Body of pancreas (tissue), 4 donors: ENCODE measurements around the gene ASXL3. TPM values are rescaled to one million over a fixed set of nuclear protein-coding genes. Genes with fewer than 3 reads are reported as not detected.

Source experiments
- ATAC-seq: fragments of 150-250 bp; one replicate; pipeline ENCODE4 v1.9.1; 2016
- DNase-seq, 4 donors: peaks; one replicate each; pipeline ENCODE4 v3.0.0-alpha.2; 2019
- H3K27ac ChIP-seq, 4 donors: fragments of 200-600 bp; sonication (generic); 1 replicate in 3 of 4; 2 replicates in 1 of 4; pipeline versions ENCODE4 v1.5.1 to v1.6.1; 2016 to 2019; ENCODE audit warnings: mild to moderate bottlenecking in 1 of 4, mixed read lengths in 1 of 4, moderate library complexity in 1 of 4
- H3K27me3 ChIP-seq, 2 donors: fragments of 200-600 bp; sonication (generic); one replicate each; pipeline ENCODE4 v1.6.0; 2016; ENCODE audit warnings: mild to moderate bottlenecking in 1 of 2
- H3K36me3 ChIP-seq, 2 donors: fragments of 200-600 bp; sonication (generic); replicated peaks in 1 of 2; 2 replicates each; pipeline ENCODE4 v1.5.1; 2016; ENCODE audit warnings: low read depth in 2 of 2; ENCODE audit not compliant: insufficient read depth in 1 of 2
- H3K4me1 ChIP-seq: fragments of 200-600 bp; sonication (generic); one replicate; pipeline ENCODE4 v1.6.0; 2016
- H3K4me3 ChIP-seq, 2 donors: fragments of 200-600 bp; sonication (generic); 1 replicate in 1 of 2; 2 replicates in 1 of 2; pipeline ENCODE4 v1.5.1; 2016 to 2019
- H3K9me3 ChIP-seq, 3 donors: fragments of 200-600 bp; sonication (generic); 1 replicate in 2 of 3; 2 replicates in 1 of 3; pipeline ENCODE4 v1.5.1; 2016
- POLR2A ChIP-seq, 3 donors: fragments of 450-650 bp; IDR thresholded peaks; one replicate each; pipeline ENCODE4 v1.6.1; 2016; ENCODE audit warnings: antibody characterized with exemption in 3 of 3, mild to moderate bottlenecking in 2 of 3
- WGBS, 2 donors: methylation state at CpG; one replicate each; pipeline ENCODE4 v1.1.5; 2017; 5-methylcytosine and 5-hydroxymethylcytosine counted together
- intact Hi-C: fragments of 100-400 bp; cut with DNase I; formaldehyde crosslinking; loops from one replicate; pipeline ENCODE4 v1.15.1; 2023
- total RNA-seq, 2 donors: library from RNA; depleted of rRNA; stranded (reverse); fragments of >200 nt; gene quantifications; one replicate each; pipeline ENCODE4 v1.1.0, GENCODE V29; 2016
- TF ChIP-seq, protein P1 (sequence below), 7 experiments: fragments of 450-650 bp in 4 of 7; fragments of 200-600 bp in 3 of 7; sonication (generic) in 3 of 7; IDR thresholded peaks; one replicate each; pipeline ENCODE4 v1.5.1; 2016 to 2019; ENCODE audit warnings: antibody characterized with exemption in 7 of 7

The ASXL3 gene
- total RNA-seq, 2 donors from 2014 or later, result 1.3 to 3.6 TPM

DNA sequence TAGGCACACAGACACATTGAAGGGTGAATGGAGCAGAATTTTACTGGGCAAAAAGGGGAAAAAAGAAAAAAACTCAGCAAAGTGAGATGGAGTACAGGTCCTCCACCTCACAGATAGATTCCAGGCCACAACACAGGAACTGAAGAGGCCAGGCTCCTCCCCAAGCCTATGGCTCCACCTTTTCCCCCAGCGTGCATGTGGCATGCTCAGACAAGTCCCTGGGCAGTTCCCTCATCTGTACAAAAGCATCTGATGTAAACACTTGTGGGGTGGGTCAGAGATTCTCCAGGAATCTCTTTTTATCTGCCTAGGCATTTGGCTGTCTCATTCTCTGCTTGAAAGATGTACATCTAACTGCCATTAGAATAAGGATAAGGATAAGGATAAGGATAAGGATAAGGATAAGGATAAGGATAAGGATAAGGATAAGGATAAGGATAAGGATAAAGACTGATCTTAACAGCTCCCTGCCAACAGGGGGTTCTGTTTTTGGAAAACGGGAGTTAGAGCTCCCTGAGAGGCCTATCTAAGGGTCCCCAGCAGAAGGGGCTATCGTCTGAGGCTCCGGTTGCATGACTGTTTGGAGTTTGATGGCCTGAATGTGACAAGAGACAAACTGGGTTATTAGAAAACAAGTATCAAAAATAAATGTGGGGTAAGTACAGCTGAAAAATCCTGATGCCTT, 17.2 kb upstream of the ASXL3 start:
- 82 to 85% methylated on average over 4 of the region's 4 CpGs for WGBS, 2 donors
- no peak for ATAC-seq
- Histone ChIP-seq H3K27me3 (no peaks in the 10 kb centered on the region), H3K27ac (no peak overlapping the region), H3K36me3 (no peaks in the 10 kb centered on the region), H3K4me1 (peaks cover 13% of the 10 kb centered on the region), H3K9me3 (no peaks in the 10 kb centered on the region), H3K4me3 (no peak overlapping the region)
- TF ChIP-seq, protein P1, sequence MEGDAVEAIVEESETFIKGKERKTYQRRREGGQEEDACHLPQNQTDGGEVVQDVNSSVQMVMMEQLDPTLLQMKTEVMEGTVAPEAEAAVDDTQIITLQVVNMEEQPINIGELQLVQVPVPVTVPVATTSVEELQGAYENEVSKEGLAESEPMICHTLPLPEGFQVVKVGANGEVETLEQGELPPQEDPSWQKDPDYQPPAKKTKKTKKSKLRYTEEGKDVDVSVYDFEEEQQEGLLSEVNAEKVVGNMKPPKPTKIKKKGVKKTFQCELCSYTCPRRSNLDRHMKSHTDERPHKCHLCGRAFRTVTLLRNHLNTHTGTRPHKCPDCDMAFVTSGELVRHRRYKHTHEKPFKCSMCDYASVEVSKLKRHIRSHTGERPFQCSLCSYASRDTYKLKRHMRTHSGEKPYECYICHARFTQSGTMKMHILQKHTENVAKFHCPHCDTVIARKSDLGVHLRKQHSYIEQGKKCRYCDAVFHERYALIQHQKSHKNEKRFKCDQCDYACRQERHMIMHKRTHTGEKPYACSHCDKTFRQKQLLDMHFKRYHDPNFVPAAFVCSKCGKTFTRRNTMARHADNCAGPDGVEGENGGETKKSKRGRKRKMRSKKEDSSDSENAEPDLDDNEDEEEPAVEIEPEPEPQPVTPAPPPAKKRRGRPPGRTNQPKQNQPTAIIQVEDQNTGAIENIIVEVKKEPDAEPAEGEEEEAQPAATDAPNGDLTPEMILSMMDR (IDR thresholded peaks at IDR 0.05), result no peak
- no peak for TF ChIP-seq POLR2A (IDR thresholded peaks at IDR 0.05)
- no peak for DNase-seq
- intact Hi-C loops, result no loop called here

DNA sequence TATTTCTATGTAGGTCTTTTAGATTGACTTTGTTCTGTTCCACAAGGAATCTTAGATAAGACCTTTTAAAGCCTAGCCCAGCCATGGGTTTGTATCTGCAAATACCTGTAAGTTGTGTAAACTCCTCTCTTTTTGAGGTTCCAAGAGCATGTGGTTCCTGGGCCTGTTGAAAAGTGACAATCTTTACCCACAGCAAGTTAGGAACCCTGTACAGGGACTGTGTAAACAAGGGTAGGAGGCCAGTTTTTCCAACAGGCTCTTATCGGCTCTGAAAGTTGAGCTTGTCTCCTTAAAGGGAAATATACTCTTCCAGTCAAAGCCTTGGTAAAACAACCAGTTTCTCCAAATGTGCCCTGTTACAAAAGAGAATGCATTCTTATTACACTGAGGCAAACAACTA, 15.3 kb upstream of the ASXL3 start:
- WGBS, 2 donors, result 0 to 23% methylated on average over 1 of the region's 1 CpG
- peak in 2 of 4 donors; percentile 8 to 11 for DNase-seq
- no peaks in the 10 kb centered on the region for H3K27me3 ChIP-seq
- H3K36me3 ChIP-seq, result no peaks in the 10 kb centered on the region
- H3K9me3 ChIP-seq, result no peaks in the 10 kb centered on the region
- intact Hi-C loops, result no loop called here
- H3K27ac ChIP-seq, result no peak overlapping the region
- no peak overlapping the region for H3K4me3 ChIP-seq
- no peak for TF ChIP-seq POLR2A (IDR thresholded peaks at IDR 0.05)
- TF ChIP-seq, protein P1 (IDR thresholded peaks at IDR 0.05), result no peak
- H3K4me1 ChIP-seq, result peaks cover 13% of the 10 kb centered on the region
- peak; percentile 35 for ATAC-seq

DNA sequence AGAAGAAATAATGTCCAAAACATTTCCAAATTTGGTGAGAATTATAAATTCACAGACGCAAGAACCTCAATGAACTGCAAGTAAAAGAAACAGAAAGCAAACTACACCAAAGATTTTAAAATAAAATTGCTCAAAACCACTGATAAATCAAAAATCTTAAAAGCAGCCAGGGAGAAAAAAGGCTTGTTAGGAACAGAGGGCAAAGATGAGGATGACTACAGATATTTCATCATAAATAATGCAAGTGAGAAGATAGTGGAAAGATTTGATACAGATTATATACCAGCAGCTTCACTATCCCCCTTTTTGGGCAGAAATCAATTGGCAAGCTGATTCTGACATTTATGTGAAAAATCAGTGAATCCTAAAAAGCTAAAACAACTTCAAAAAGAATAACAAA, 10.3 kb upstream of the ASXL3 start:
- Histone ChIP-seq H3K27me3 (no peaks in the 10 kb centered on the region), H3K4me1 (peaks cover 4% of the 10 kb centered on the region), H3K36me3 (no peaks in the 10 kb centered on the region), H3K27ac (no peak overlapping the region), H3K9me3 (no peaks in the 10 kb centered on the region), H3K4me3 (no peak overlapping the region)
- 96 to 98% methylated on average over 1 of the region's 1 CpG for WGBS, 2 donors
- DNase-seq (no peak), ATAC-seq (no peak)
- no peak for TF ChIP-seq POLR2A (IDR thresholded peaks at IDR 0.05)
- TF ChIP-seq, protein P1 (IDR thresholded peaks at IDR 0.05), result no peak
- intact Hi-C loops, result no loop called here

- no peak for TF ChIP-seq POLR2A (IDR thresholded peaks at IDR 0.05)
- TF ChIP-seq, protein P1 (IDR thresholded peaks at IDR 0.05), result no peak
- intact Hi-C loops, result no loop called here
- no peak overlapping the region for H3K4me3 ChIP-seq
- peaks cover under 1% of the 10 kb centered on the region for H3K4me1 ChIP-seq
- ATAC-seq, result no peak
- 90 to 91% methylated on average over 4 of the region's 4 CpGs for WGBS, 2 donors
- H3K36me3 ChIP-seq, result no peaks in the 10 kb centered on the region
- H3K27ac ChIP-seq, result no peak overlapping the region
- no peaks in the 10 kb centered on the region for H3K27me3 ChIP-seq
- H3K9me3 ChIP-seq, result no peaks in the 10 kb centered on the region
- DNase-seq, result no peak
Measured at GRCh38 chr18:33571998-33572787, 5.8 kb upstream of the ASXL3 start.
